CD1c-positive myeloid dendritic cell (primary cell): Measurements from ENCODE around the gene HLA-DMA.

ENCODE experiments used
- DNase-seq: peaks from one replicate; pipeline ENCODE4 v3.0.0-alpha.2; 2016; ENCODE audit errors: extremely low spot score

HLA-DMA gene

DNA sequence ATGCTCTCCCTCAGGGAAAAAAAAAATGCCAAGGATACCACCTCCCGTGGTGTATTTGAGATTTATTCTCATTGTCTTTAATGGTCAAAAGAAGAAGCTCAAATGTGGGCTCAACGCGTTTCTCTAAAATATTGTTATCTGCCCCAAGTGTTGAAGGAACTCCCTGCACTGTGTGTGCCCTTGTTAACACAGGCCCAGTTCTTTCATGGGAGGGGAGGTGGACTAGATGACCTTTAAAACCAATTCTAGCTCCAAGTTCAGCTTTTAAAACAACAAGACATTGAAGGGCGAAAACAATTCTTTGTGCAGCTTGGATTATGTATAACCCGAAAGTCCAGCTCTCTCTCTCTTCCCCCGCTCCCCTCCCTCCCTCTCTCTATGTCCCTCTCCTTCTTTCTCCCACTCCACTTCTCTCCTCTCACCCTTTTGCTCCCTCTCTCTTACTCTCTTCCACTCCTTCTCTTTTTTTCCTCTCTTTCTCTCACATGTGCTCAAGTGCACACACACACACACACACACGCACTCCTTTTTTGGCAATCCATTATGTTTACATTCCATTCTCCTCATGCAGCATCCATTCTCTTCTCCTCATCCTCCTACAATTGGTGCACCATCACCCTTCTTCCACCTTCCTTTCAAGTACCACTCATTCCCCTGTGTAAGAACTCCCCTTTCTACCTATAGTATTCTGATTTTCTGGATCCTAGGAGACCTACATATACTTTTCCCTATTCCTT lies 20.6 kb downstream of the HLA-DMA start:
- DNase-seq: no peak

DNA sequence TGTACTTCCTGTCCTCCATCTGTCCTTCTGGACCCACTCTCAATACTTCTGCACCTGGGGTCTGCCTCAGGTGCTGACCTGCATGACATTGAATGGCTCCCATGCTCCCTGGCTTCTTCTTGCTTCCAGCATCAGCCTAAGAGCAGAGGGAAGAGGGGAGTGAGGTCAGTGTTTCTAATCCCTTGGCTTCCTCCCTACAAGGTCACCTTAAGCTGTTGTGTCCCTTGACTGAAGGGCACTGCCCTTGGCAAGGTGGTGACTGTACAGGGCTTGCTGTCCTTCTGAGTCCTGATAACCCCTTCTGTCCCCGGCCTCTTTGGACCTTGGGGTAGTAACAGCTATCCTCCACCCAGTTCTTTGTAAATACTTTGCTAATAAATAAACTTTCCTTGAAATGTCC lies 21.7 kb downstream of the HLA-DMA start:
- DNase-seq: no peak

DNA sequence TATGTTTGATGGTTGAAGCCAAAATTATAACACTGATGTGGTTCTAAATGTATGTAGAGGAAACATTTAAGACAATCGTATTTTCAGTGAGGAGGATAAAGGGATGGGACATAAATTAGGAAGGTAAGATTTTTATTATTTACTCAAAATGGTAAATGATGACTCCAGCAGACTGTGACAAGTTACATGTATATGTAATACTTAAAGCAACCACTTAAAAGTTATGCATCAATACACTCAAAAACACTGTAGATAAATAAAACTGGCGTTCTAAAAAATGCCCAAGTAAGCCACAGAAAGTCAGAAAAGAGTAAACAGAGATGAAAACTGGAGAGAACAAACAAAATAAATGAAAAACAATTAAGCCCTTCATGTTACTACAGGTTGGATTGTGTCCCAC lies 30.8 kb downstream of the HLA-DMA start:
- no peak for DNase-seq

DNA sequence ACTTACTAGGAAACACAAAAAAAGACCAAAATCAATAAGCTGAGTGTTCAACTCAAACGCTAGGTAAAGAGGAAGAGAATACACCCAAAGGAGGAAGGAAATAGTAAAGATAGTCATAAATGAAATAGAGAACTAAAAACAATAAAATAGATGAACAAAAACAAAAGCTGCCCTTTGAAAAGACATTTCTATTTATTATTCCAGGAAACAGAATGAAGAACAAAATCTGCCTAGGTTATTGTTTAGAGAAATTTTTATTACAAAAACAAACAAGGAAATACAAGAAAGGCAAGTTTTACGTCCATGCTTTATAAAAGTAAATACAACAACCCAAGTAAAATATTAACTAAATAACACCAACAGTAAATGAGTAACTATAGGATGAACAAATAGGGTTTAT lies 32.2 kb downstream of the HLA-DMA start:
- peak; percentile 66 for DNase-seq

DNA sequence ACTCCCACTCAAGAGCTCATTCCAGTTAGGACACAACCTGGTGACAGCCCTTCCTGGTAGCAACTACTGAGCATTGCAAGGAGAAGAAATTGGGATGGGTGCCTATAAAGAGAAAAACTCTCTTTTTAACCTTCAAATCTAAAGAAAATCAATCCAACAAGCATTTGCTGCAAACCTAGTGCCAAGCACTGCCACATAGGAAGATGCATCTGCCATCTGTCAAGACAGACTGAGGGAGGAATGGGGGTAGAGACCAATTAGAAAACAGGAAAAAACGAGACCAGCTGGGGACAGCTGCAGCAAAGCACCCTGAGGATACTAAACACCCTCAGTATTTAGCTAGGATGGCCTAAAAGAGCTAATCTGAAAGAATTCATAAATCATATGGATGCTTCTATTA lies 39.9 kb downstream of the HLA-DMA start:
- DNase-seq: no peak

DNA sequence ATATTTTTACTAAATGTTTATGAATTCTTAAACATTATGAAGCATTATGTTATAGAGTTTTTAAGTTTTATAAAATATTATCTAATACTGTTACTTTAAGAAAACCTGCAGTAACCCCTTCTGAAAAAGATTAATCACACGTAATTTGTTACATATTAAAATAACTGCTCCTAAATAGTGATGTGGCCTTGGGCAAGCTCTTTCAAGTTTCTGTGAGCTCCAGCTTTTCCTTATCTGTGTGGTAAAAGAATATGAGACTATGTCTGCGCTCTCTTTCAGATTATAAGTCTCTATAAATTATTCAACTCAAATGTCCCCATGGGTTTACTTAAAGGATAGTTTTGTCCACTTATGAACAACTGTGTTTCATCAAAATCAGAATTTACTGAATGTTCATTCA lies 44.0 kb downstream of the HLA-DMA start:
- DNase-seq: no peak

DNA sequence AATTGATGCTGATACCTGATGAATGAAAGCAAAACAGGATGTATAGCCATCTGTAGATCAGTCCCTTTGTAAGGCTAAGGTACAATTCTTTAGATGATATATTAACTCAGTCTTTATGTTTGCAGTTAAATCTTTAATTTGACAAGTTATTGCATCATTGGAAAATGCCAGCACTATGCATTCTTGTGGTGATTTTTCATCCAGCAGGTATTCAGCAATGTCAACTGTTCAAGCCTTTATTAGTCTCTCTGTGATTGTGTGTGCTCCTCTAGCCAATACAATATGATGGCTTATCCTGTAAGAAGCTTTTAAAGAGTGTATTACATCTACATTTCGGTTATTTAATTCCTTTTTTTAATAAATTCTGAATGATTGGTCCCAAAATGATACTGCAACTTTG lies 46.4 kb downstream of the HLA-DMA start:
- DNase-seq: no peak

DNA sequence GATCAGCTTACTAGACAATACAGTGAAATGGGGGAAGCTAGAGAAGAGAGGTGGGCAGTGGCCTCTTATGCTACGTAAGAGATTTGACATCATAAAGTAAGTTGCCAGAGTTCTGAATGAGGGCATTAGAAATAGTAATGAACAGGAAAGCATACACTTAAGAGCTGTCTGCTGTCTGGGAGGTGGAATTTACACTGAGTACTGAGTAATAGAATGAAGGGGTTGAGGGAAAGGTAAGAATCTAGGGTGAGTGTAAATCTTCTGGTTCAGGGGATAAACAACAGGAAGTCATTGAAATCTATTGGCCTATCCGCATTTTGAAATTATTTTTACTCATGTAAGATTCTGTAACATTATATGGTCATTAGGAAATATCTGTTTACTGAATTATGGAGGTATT lies 47.8 kb downstream of the HLA-DMA start:
- no peak for DNase-seq

DNA sequence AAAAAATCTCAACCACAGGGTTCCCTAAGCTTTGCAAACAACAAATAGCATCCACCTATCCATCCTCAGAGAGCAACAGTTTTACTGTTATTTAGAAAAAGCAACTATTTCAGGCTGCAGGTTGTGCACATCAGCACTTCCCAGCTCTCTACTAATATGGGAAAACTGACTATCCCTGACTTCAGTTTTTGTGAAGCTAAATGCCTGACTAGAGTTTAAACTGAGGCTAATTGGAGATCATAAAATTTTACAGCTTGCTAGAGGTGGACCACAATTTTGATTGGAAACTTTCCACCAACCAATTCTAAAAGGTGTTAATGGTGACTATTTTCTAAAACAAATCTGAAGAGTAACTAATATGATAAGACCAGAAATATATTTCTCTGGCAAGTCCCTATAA lies 48.9 kb downstream of the HLA-DMA start:
- DNase-seq: no peak
